HG02938 (cell line): ENCODE data around the gene CCDC117.
"Not testable (repeated sequence)": the region's sequence is repeated elsewhere in the genome, so short reads cannot be mapped to it uniquely, and the experiment has no call there.

Source experiments
- ATAC-seq: cut with Tn5 transposase; IDR thresholded peaks from one replicate; pipeline ENCODE4 v1.9.1; 2021; ENCODE audit warnings: mild to moderate bottlenecking, moderate library complexity; ENCODE audit not compliant: unreplicated experiment

CCDC117 gene

GRCh38 chr22:28824455-28824854, 52.0 kb downstream of the CCDC117 start:
- not testable (repeated sequence) for ATAC-seq

- ATAC-seq = not testable (repeated sequence)
Measured at GRCh38 chr22:28826430-28826829, 53.9 kb downstream of the CCDC117 start.

GRCh38 chr22:28826921-28827320, 54.4 kb downstream of the CCDC117 start:
- no peak for ATAC-seq

- ATAC-seq = no peak
Measured at GRCh38 chr22:28829358-28830181, 57.1 kb downstream of the CCDC117 start.

- ATAC-seq = no peak
Measured at GRCh38 chr22:28830441-28830840, 57.9 kb downstream of the CCDC117 start.

- ATAC-seq = no peak
Measured at GRCh38 chr22:28831140-28832072, 58.9 kb downstream of the CCDC117 start.

GRCh38 chr22:28832731-28833130, 60.2 kb downstream of the CCDC117 start:
- no peak for ATAC-seq

- ATAC-seq = no peak
Measured at GRCh38 chr22:28833276-28833923, 60.9 kb downstream of the CCDC117 start.

GRCh38 chr22:28835630-28836189, 63.2 kb downstream of the CCDC117 start:
- no peak for ATAC-seq

GRCh38 chr22:28837640-28838039, 65.1 kb downstream of the CCDC117 start:
- no peak for ATAC-seq
